Measurements from ENCODE around the gene PNPLA7. TPM values are rescaled to one million over a fixed set of nuclear protein-coding genes. Genes with fewer than 3 reads are reported as not detected.

PNPLA7 gene
- total RNA-seq, 1 experiment from 2014 or later: 0.77 TPM

- intact Hi-C loops (cut with micrococcal nuclease): no loop called here
- no peak overlapping the region for H2AFZ ChIP-seq (ENCODE audit: low read length)
- H4K20me1 ChIP-seq (ENCODE audit: low read length): no peaks in the 10 kb centered on the region
- POLR2A ChIA-PET (ENCODE audit: unreplicated experiment): no interaction called here
- BruUV-seq (replicated peaks): no TSS peak
- TF ChIP-seq CTCF (conservative IDR thresholded peaks at IDR 0.05; ENCODE audit: low read depth, low read length): no peak
- no peaks in the 10 kb centered on the region for H3K27me3 ChIP-seq (ENCODE audit: low read length)
- H3K4me1 ChIP-seq (ENCODE audit: insufficient read depth, low read length): 0 out of 2 replicates have a peak, but pooled peaks cover 6% of the 10 kb centered on the region
- no peak overlapping the region for H3K4me2 ChIP-seq (ENCODE audit: low read length)
- DNase-seq: no peak
- ATAC-seq: no peak
- H3K9ac ChIP-seq (ENCODE audit: low read length): no peak overlapping the region
- H3K79me2 ChIP-seq (ENCODE audit: low read length): no peaks in the 10 kb centered on the region
- H3K36me3 ChIP-seq (ENCODE audit: low read depth, low read length): no peaks in the 10 kb centered on the region
- no peaks in the 10 kb centered on the region for H3K9me3 ChIP-seq (ENCODE audit: low read length)
- H3K4me3 ChIP-seq (ENCODE audit: low read length): no peak overlapping the region
- no peaks in the 10 kb centered on the region for H3F3A ChIP-seq (ENCODE audit: low read length, unreplicated experiment)
- CTCF ChIA-PET: no interaction called here
- H3K27ac ChIP-seq (ENCODE audit: low read length): no peak overlapping the region
- no peaks in the 10 kb centered on the region for H3K9me2 ChIP-seq (replicated peaks; ENCODE audit: low read length)
These were observed 49.4 kb downstream of the PNPLA7 start for GRCh38 chr9:137500666-137501397.

- Histone ChIP-seq H3K9me3 (ENCODE audit: low read length) (no peaks in the 10 kb centered on the region), H3K9ac (ENCODE audit: low read length) (no peak overlapping the region), H2AFZ (ENCODE audit: low read length) (no peak overlapping the region), H3K4me2 (ENCODE audit: low read length) (no peak overlapping the region), H3K79me2 (ENCODE audit: low read length) (no peaks in the 10 kb centered on the region), H3F3A (ENCODE audit: low read length, unreplicated experiment) (no peaks in the 10 kb centered on the region), H3K9me2 (replicated peaks; ENCODE audit: low read length) (no peaks in the 10 kb centered on the region), H3K27ac (ENCODE audit: low read length) (no peak overlapping the region), H3K36me3 (ENCODE audit: low read depth, low read length) (no peaks in the 10 kb centered on the region), H3K4me3 (ENCODE audit: low read length) (no peak overlapping the region), H3K27me3 (ENCODE audit: low read length) (no peaks in the 10 kb centered on the region), H3K4me1 (ENCODE audit: insufficient read depth, low read length) (0 out of 2 replicates have a peak, but pooled peaks cover 6% of the 10 kb centered on the region), H4K20me1 (ENCODE audit: low read length) (no peaks in the 10 kb centered on the region)
- CTCF ChIA-PET: no interaction called here
- ATAC-seq (no peak), DNase-seq (no peak)
- intact Hi-C loops (cut with micrococcal nuclease): no loop called here
- BruUV-seq (replicated peaks): no TSS peak
- POLR2A ChIA-PET (ENCODE audit: unreplicated experiment): no interaction called here
- TF ChIP-seq EZH2phosphoT487 (IDR thresholded peaks at IDR 0.05; ENCODE audit: borderline replicate concordance, low read length) (no peak), EZH2 (IDR thresholded peaks at IDR 0.05; ENCODE audit: low read length, unreplicated experiment) (no peak), CTCF (conservative IDR thresholded peaks at IDR 0.05; ENCODE audit: low read depth, low read length) (no peak)
These were observed 50.1 kb downstream of the PNPLA7 start for GRCh38 chr9:137499858-137500661.

GRCh38 chr9:137499416-137499815 is 50.8 kb downstream of the PNPLA7 start:
- H2AFZ ChIP-seq (ENCODE audit: low read length): no peak overlapping the region
- POLR2A ChIA-PET (ENCODE audit: unreplicated experiment): no interaction called here
- intact Hi-C loops (cut with micrococcal nuclease): no loop called here

More at GRCh38 chr9:137499416-137499815, 50.8 kb downstream of the PNPLA7 start:
- CTCF ChIA-PET: no interaction called here
- no peak overlapping the region for H3K4me2 ChIP-seq (ENCODE audit: low read length)
- no peak overlapping the region for H3K4me3 ChIP-seq (ENCODE audit: low read length)
- DNase-seq (no peak), ATAC-seq (no peak)
- no peaks in the 10 kb centered on the region for H3K9me2 ChIP-seq (replicated peaks; ENCODE audit: low read length)
- peaks cover 7% of the 10 kb centered on the region; the same call in 1 of the 2 replicates for H3K4me1 ChIP-seq (ENCODE audit: insufficient read depth, low read length)
- no peaks in the 10 kb centered on the region for H4K20me1 ChIP-seq (ENCODE audit: low read length)
- BruUV-seq (replicated peaks): no TSS peak
- H3K79me2 ChIP-seq (ENCODE audit: low read length): no peaks in the 10 kb centered on the region
- H3K36me3 ChIP-seq (ENCODE audit: low read depth, low read length): no peaks in the 10 kb centered on the region
- no peaks in the 10 kb centered on the region for H3K9me3 ChIP-seq (ENCODE audit: low read length)
- no peaks in the 10 kb centered on the region for H3K27me3 ChIP-seq (ENCODE audit: low read length)
- TF ChIP-seq EZH2phosphoT487 (IDR thresholded peaks at IDR 0.05; ENCODE audit: borderline replicate concordance, low read length) (no peak), EZH2 (IDR thresholded peaks at IDR 0.05; ENCODE audit: low read length, unreplicated experiment) (no peak), CTCF (conservative IDR thresholded peaks at IDR 0.05; ENCODE audit: low read depth, low read length) (no peak)
- no peak overlapping the region for H3K27ac ChIP-seq (ENCODE audit: low read length)
- H3F3A ChIP-seq (ENCODE audit: low read length, unreplicated experiment): no peaks in the 10 kb centered on the region
- no peak overlapping the region for H3K9ac ChIP-seq (ENCODE audit: low read length)
